Stomach (tissue), 9 donors: ENCODE data around the gene COMMD9. TPM values are rescaled to one million over a fixed set of nuclear protein-coding genes. Genes with fewer than 3 reads are reported as not detected.

Source experiments
- DNase-seq, 2 donors: peaks; one replicate each; pipeline versions ENCODE4 v3.0.0 to v3.0.0-alpha.2; 2013 to 2019
- H3K27ac ChIP-seq, 5 donors: fragments of 200-600 bp in 4 of 5; sonication (generic) in 4 of 5; one replicate each; pipeline ENCODE4 v1.5.1; 2013 to 2019; ENCODE audit warnings: mild to moderate bottlenecking in 1 of 5, moderate library complexity in 1 of 5
- H3K27me3 ChIP-seq, 3 donors: fragments of 200-600 bp; sonication (generic); one replicate each; pipeline ENCODE4 v1.5.1; 2017 to 2019; ENCODE audit warnings: mixed run types in 1 of 3
- H3K36me3 ChIP-seq, 4 donors: fragments of 200-600 bp; sonication (generic); 1 replicate in 3 of 4; 2 replicates in 1 of 4; pipeline ENCODE4 v1.5.1; 2016 to 2019
- H3K4me1 ChIP-seq, 4 donors: fragments of 200-600 bp; sonication (generic); one replicate each; pipeline ENCODE4 v1.5.1; 2016 to 2019
- H3K4me3 ChIP-seq, 4 donors: fragments of 200-600 bp; sonication (generic) in 3 of 4; one replicate each; pipeline ENCODE4 v1.5.1; 2016 to 2019; ENCODE audit warnings: mild to moderate bottlenecking in 1 of 4
- H3K9me3 ChIP-seq, 4 donors: fragments of 200-600 bp; sonication (generic); one replicate each; pipeline ENCODE4 v1.5.1; 2016 to 2019
- CTCF ChIP-seq, 7 experiments: fragments of 450-650 bp in 4 of 7; fragments of 200-600 bp in 3 of 7; sonication (generic) in 3 of 7; IDR thresholded peaks; one replicate each; pipeline ENCODE4 v1.5.1; 2016 to 2019; ENCODE audit warnings: antibody characterized with exemption in 7 of 7, control low read depth in 2 of 7, mild to moderate bottlenecking in 1 of 7
- EP300 ChIP-seq: sonication (generic); formaldehyde crosslinking; IDR thresholded peaks from one replicate; pipeline ENCODE4 v1.6.1; 2017; ENCODE audit warnings: antibody characterized with exemption
- POLR2A ChIP-seq, 4 donors: fragments of 450-650 bp; IDR thresholded peaks; one replicate each; pipeline ENCODE4 v1.6.1; 2016; ENCODE audit warnings: antibody characterized with exemption in 4 of 4, control low read depth in 2 of 4, mild to moderate bottlenecking in 1 of 4, moderate library complexity in 1 of 4
- POLR2AphosphoS5 ChIP-seq, 3 donors: sonication (generic); formaldehyde crosslinking; IDR thresholded peaks; one replicate each; pipeline ENCODE4 v1.6.1; 2016; ENCODE audit warnings: antibody characterized with exemption in 3 of 3
- WGBS, 5 donors: extraction: QIAGEN DNeasy Blood & Tissue Kit in 3 of 5; methylation state at CpG; one replicate each; pipeline versions ENCODE4 v1.1.5 to v1.1.7; 2013 to 2018; 5-methylcytosine and 5-hydroxymethylcytosine counted together
- intact Hi-C: fragments of 100-400 bp; cut with DNase I; formaldehyde crosslinking; loops from one replicate; pipeline ENCODE4 v1.15.1; 2023; ENCODE audit warnings: low total_unique reads
- polyA plus RNA-seq, 3 donors: library from polyadenylated mRNA; stranded (reverse); fragments of 200-250 nt; gene quantifications; one replicate each; pipeline ENCODE4 v1.2.3, GENCODE V29; 2013
- total RNA-seq, 5 donors: library from RNA; depleted of rRNA; stranded (reverse); fragments of >200 nt; gene quantifications; one replicate each; pipeline versions ENCODE4 v1.1.0 to v1.2.3, GENCODE V29; 2014 to 2016
- donor health status: healthy with polysubstance abuse.
- donor health status: Bipolar disorder and iron deficiency.
- donor health status: healthy.

COMMD9 gene
- total and polyA plus RNA-seq, 8 donors, result 2.9 to 53.8 (median 31.2) TPM

- Histone ChIP-seq H3K4me1 (no peaks in the 10 kb centered on the region), H3K36me3 (no peaks in the 10 kb centered on the region), H3K27ac (no peak overlapping the region), H3K9me3 (no peaks in the 10 kb centered on the region), H3K27me3 (peaks cover 0 to 17% (median 0%) of the 10 kb centered on the region in 3 donors), H3K4me3 (no peak overlapping the region)
- no peak for TF ChIP-seq POLR2A (IDR thresholded peaks at IDR 0.05)
- TF ChIP-seq POLR2AphosphoS5 (IDR thresholded peaks at IDR 0.05), result no peak
- TF ChIP-seq EP300, result no peak
- no peak for TF ChIP-seq CTCF (IDR thresholded peaks at IDR 0.05)
- no peak for DNase-seq
- 70 to 86% (median 74%) methylated on average over 4 of the region's 4 CpGs for WGBS, 5 donors
- intact Hi-C loops, result no loop called here
Observed at GRCh38 chr11:36248436-36248835, 40.8 kb downstream of the COMMD9 start.

- 44 to 64% (median 52%) methylated on average over 3 of the region's 3 CpGs for WGBS, 5 donors
- Histone ChIP-seq H3K4me1 (no peaks in the 10 kb centered on the region), H3K36me3 (no peaks in the 10 kb centered on the region), H3K27ac (no peak overlapping the region), H3K27me3 (peaks cover 0 to 17% (median 0%) of the 10 kb centered on the region in 3 donors), H3K4me3 (no peak overlapping the region), H3K9me3 (no peaks in the 10 kb centered on the region)
- DNase-seq, result no peak
- intact Hi-C loops, result no loop called here
- no peak for TF ChIP-seq EP300
Observed at GRCh38 chr11:36247493-36247892, 41.7 kb downstream of the COMMD9 start.

- WGBS, 5 donors, result 56 to 79% (median 64%) methylated on average over 1 of the region's 1 CpG
- Histone ChIP-seq H3K27ac (no peak overlapping the region), H3K4me3 (no peak overlapping the region), H3K9me3 (no peaks in the 10 kb centered on the region), H3K36me3 (no peaks in the 10 kb centered on the region), H3K4me1 (no peaks in the 10 kb centered on the region), H3K27me3 (no peaks in the 10 kb centered on the region)
- TF ChIP-seq CTCF (IDR thresholded peaks at IDR 0.05), result no peak
- no peak for DNase-seq
- intact Hi-C loops, result no loop called here
Observed at GRCh38 chr11:36243641-36244040, 45.6 kb downstream of the COMMD9 start.

- H3K4me3 ChIP-seq, result no peak overlapping the region
- no peaks in the 10 kb centered on the region for H3K27me3 ChIP-seq
- TF ChIP-seq POLR2AphosphoS5 (IDR thresholded peaks at IDR 0.05) (no peak), CTCF (IDR thresholded peaks at IDR 0.05) (no peak), POLR2A (IDR thresholded peaks at IDR 0.05) (no peak), EP300 (no peak)
- intact Hi-C loops, result no loop called here
- no peak for DNase-seq
- no peak overlapping the region for H3K27ac ChIP-seq
- WGBS, 5 donors, result 35 to 86% (median 61%) methylated on average over 1 of the region's 1 CpG
- H3K4me1 ChIP-seq, result no peaks in the 10 kb centered on the region
- H3K36me3 ChIP-seq, result no peaks in the 10 kb centered on the region
- H3K9me3 ChIP-seq, result no peaks in the 10 kb centered on the region
Observed at GRCh38 chr11:36241497-36241896, 47.7 kb downstream of the COMMD9 start.

- no peaks in the 10 kb centered on the region for H3K36me3 ChIP-seq
- WGBS, 5 donors, result 93 to 100% (median 96%) methylated on average over 4 of the region's 4 CpGs
- intact Hi-C loops, result no loop called here
Observed at GRCh38 chr11:36240801-36241200, 48.4 kb downstream of the COMMD9 start.

More at GRCh38 chr11:36240801-36241200, 48.4 kb downstream of the COMMD9 start:
- Histone ChIP-seq H3K4me1 (no peaks in the 10 kb centered on the region), H3K9me3 (no peaks in the 10 kb centered on the region), H3K27me3 (no peaks in the 10 kb centered on the region), H3K27ac (no peak overlapping the region), H3K4me3 (no peak overlapping the region)
- DNase-seq, result no peak
- TF ChIP-seq POLR2AphosphoS5 (IDR thresholded peaks at IDR 0.05) (no peak), EP300 (no peak), CTCF (IDR thresholded peaks at IDR 0.05) (no peak), POLR2A (IDR thresholded peaks at IDR 0.05) (no peak)
